ENCODE measurements around the gene HPCAL4.

- TF ChIP-seq CTCF (conservative IDR thresholded peaks at IDR 0.05; ENCODE audit: low read depth in 2 of 2): no peak
- no peak for TF ChIP-seq POLR2AphosphoS5 (IDR thresholded peaks at IDR 0.05; ENCODE audit: low read depth)
- TF ChIP-seq EZH2 (IDR thresholded peaks at IDR 0.05; ENCODE audit: low read depth, unreplicated experiment): no peak
- TF ChIP-seq NANOG (IDR thresholded peaks at IDR 0.05; ENCODE audit: borderline replicate concordance): no peak
- TF ChIP-seq EZH2phosphoT487 (IDR thresholded peaks at IDR 0.05; ENCODE audit: unreplicated experiment): no peak
These were observed 11.4 kb downstream of the HPCAL4 start for GRCh38 chr1:39679821-39680220.

Data from GM23338 (cell line).